ENCODE measurements around the gene PGGT1B.

The PGGT1B gene

GRCh38 chr5:115181757-115182156 lies 80.9 kb downstream of the PGGT1B start:
- no peak for DNase-seq (ENCODE audit: low spot score)

- DNase-seq (ENCODE audit: low spot score), result peak; percentile 81
Measured at GRCh38 chr5:115180165-115180709, 82.4 kb downstream of the PGGT1B start.

- peak; percentile 32 for DNase-seq (ENCODE audit: low spot score)
Measured at GRCh38 chr5:115179394-115180164, 83.1 kb downstream of the PGGT1B start.

GRCh38 chr5:115179030-115179393 lies 83.7 kb downstream of the PGGT1B start:
- no peak for DNase-seq (ENCODE audit: low spot score)

GRCh38 chr5:115170929-115171510 lies 91.7 kb downstream of the PGGT1B start:
- DNase-seq (ENCODE audit: low spot score), result no peak

GRCh38 chr5:115170134-115170928 lies 92.3 kb downstream of the PGGT1B start:
- DNase-seq (ENCODE audit: low spot score), result no peak

GRCh38 chr5:115169487-115170133 lies 93.1 kb downstream of the PGGT1B start, which contains the start of gene TRIM36:
Gene TRIM36 (minus strand): TSS chr5:115169908. CDS start chr5:115169634, 274 bp downstream.
- peak; percentile 93 for DNase-seq (ENCODE audit: low spot score)

DNA sequence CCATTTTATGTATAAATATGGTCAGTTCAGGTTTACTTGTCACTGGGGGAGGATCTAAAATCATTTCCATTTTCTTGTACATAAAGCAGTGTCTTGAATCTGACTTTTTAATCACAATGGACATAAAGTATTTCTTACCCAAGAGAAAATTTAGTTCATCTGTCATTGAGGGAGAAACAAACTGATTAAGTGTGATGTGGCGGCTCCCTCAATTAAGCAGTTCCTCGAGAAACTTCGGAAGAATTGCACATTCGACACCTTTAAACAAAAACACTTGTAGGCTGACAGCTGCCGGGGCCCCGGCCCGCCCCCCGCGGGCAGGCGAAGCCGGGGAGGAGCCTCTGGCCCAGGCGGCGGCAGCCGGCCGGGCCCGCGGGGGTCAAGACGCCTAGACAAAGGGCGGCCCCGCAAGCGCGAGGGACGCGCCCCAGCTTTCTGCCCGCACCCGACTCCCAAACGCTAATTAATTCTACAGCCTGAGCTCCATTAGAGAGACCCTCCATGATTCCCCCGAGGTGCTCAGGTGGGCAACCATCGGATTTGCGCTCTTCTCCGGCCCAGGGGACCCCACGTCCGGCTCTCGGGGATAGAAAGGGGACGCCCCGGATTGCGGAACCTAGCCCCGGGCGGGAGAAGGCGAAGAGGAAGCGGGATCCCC lies 93.7 kb downstream of the PGGT1B start:
- peak; percentile 37 for DNase-seq (ENCODE audit: low spot score)

- DNase-seq (ENCODE audit: low spot score), result no peak
Measured at GRCh38 chr5:115166744-115167393, 95.8 kb downstream of the PGGT1B start.

GRCh38 chr5:115165790-115166189 lies 96.9 kb downstream of the PGGT1B start:
- no peak for DNase-seq (ENCODE audit: low spot score)

DNA sequence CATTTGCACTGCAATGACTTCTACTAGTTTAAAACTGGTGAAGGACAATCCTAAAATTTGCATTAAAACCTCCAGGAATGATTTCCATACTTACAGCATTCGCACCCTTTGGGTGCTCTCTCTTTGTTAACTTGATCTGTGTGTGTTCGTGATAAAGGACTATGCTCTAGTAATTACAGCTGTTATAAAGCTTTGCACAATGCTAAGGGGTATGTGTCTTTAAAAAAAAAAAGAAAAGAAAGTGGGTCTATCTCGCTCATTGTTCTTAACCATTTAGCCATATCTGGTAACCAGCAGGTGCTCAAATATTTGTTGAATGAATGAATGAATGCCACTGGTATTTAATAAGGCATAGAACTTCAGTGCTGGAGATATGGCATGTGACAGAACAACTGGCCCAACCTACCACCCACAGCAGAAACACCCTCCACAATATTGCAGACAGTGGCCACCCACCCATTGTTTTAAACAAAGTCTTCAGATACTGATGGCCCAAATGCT lies 101.7 kb downstream of the PGGT1B start:
- no peak for DNase-seq (ENCODE audit: low spot score)

Small RNA genes lying within 50 kb of the gene (small RNA-seq; reads per million reads assigned to genes)
- 0 reads per million in 2 experiments for gene HMGN1P15
